Measurements from ENCODE around the gene TMEM145. TPM values are rescaled to one million over a fixed set of nuclear protein-coding genes. Genes with fewer than 3 reads are reported as not detected.

TMEM145 gene
- total and polyA plus RNA-seq, 9 of the 15 experiments (the other 6 are each of a cell fraction or from before 2014, with no cell fraction given), result 0.80 to 5.5 (median 1.9) TPM; not detected in 3

GRCh38 chr19:42268142-42268703, 44.9 kb upstream of the TMEM145 start:
- POLR2A ChIA-PET, result interaction anchor here (1.0 to 1.1 kb wide), 2 partner anchors 11 to 25 kb away, joined by 3 to 4 read pairs; no protein-coding TSS in a partner anchor
- H3K27ac ChIP-seq (ENCODE audit: extremely low read depth, low read depth, low read length), result peak overlapping the region; percentile 98
- H3K9me1 ChIP-seq (ENCODE audit: control insufficient read depth, insufficient read depth, low read length), result no peaks in the 10 kb centered on the region
- H3K79me2 ChIP-seq (ENCODE audit: control insufficient read depth, insufficient read depth, low read length), result peaks cover 24% of the 10 kb centered on the region
- no peaks in the 10 kb centered on the region for H3K9me3 ChIP-seq (replicated peaks; ENCODE audit: control insufficient read depth, insufficient read depth, low read depth, low read length)
- H3K4me3 ChIP-seq, result peak overlapping the region; percentile 54
- CTCF ChIA-PET (ENCODE audit: low intra/inter-chr PET ratio), result no interaction called here
- H3K9ac ChIP-seq (ENCODE audit: insufficient read depth in 1 of 2, low read depth in 2 of 2, low read length in 2 of 2), result peak overlapping the region; percentile 98 to 99
- H3K36me3 ChIP-seq (ENCODE audit: control insufficient read depth, insufficient read depth, low read length), result peaks cover 22% of the 10 kb centered on the region; the same call in 2 of the 3 replicates
- no peaks in the 10 kb centered on the region for H4K20me1 ChIP-seq (replicated peaks; ENCODE audit: control insufficient read depth, insufficient read depth, low read length)
- no TSS peak for BruUV-seq (replicated peaks)
- ATAC-seq (peak; percentile 84), FAIRE-seq (no peak), DNase-seq (ENCODE audit: extremely low read depth in 1 of 4, low spot score in 3 of 4) (peak; percentile 88 to 100 (median 93))
- no peaks in the 10 kb centered on the region for H3K27me3 ChIP-seq (ENCODE audit: control insufficient read depth in 2 of 2, insufficient read depth in 2 of 2, low read length in 2 of 2)
- peak overlapping the region; percentile 96 for H3K4me2 ChIP-seq (ENCODE audit: insufficient read depth, low read length)
- intact Hi-C loops (cut with micrococcal nuclease), result loop anchor here (2.0 kb wide), 1 partner anchor 13 kb away; the partner anchor contains the start of gene ERF
- in situ Hi-C loops (cut with MboI), result no loop called here
- H2AFZ ChIP-seq (ENCODE audit: low read depth, low read length), result peak overlapping the region; percentile 97
- under 1% methylated on average over 45 of the region's 46 CpGs for WGBS (ENCODE audit: insufficient coverage, low coverage, missing lambda C conversion rate)
- peaks cover 17 to 45% of the 10 kb centered on the region in 2 experiments for H3K4me1 ChIP-seq (replicated peaks in 1 of 2; ENCODE audit: control insufficient read depth in 2 of 2, insufficient read depth in 2 of 2, low read length in 2 of 2)
- TF ChIP-seq SUPT5H (IDR thresholded peaks at IDR 0.05) (peak; percentile 70; the same call in 1 of the 2 replicates), SMAD4 (CRISPR knock-in tag; conservative IDR thresholded peaks at IDR 0.05) (peak; percentile 68; the same call in 1 of the 2 replicates), CLOCK (CRISPR knock-in tag; IDR thresholded peaks at IDR 0.05; ENCODE audit: borderline replicate concordance) (no peak), MAFF (IDR thresholded peaks at IDR 0.05; ENCODE audit: low read length) (no peak), CHD2 (IDR thresholded peaks at IDR 0.05; ENCODE audit: low read depth, low read length) (peak; percentile 87), ZNF41 (CRISPR knock-in tag; conservative IDR thresholded peaks at IDR 0.05) (0 out of 2 replicates have a peak, but pooled peaks have one; percentile 46), TCF3 (CRISPR knock-in tag; IDR thresholded peaks at IDR 0.05) (no peak), ZSCAN32 (CRISPR knock-in tag; IDR thresholded peaks at IDR 0.05) (no peak), DPF2 (IDR thresholded peaks at IDR 0.05) (peak; percentile 61; the same call in 1 of the 2 replicates), RAD51 (IDR thresholded peaks at IDR 0.05; ENCODE audit: borderline replicate concordance, low read depth) (peak; percentile 77), SIN3B (IDR thresholded peaks at IDR 0.05; ENCODE audit: low read depth) (no peak), ZNF324 (CRISPR knock-in tag; IDR thresholded peaks at IDR 0.05) (0 out of 2 replicates have a peak, but pooled peaks have one; percentile 31), ZKSCAN1 (IDR thresholded peaks at IDR 0.05; ENCODE audit: low read depth, low read length) (peak; percentile 8; the same call in 1 of the 2 replicates), NR0B1 (IDR thresholded peaks at IDR 0.05; ENCODE audit: partially characterized antibody) (no peak), TBL1XR1 (IDR thresholded peaks at IDR 0.05; ENCODE audit: low read length in 2 of 2) (peak; percentile 35 to 65; a peak in 2 of 4 replicates), ZNF584 (CRISPR knock-in tag; IDR thresholded peaks at IDR 0.05; ENCODE audit: low read depth) (peak; percentile 77; the same call in 1 of the 2 replicates), NR2C2 (CRISPR knock-in tag; IDR thresholded peaks at IDR 0.05) (no peak), NR2C2 (tag; IDR thresholded peaks at IDR 0.05) (peak; percentile 83; the same call in 1 of the 2 replicates)

Measured in K562 (cell line).